Measurements from ENCODE around the gene SEZ6.

The SEZ6 gene

GRCh38 chr17:28928061-28928460 is 77.8 kb downstream of the SEZ6 start:
- DNase-seq = no peak

DNA sequence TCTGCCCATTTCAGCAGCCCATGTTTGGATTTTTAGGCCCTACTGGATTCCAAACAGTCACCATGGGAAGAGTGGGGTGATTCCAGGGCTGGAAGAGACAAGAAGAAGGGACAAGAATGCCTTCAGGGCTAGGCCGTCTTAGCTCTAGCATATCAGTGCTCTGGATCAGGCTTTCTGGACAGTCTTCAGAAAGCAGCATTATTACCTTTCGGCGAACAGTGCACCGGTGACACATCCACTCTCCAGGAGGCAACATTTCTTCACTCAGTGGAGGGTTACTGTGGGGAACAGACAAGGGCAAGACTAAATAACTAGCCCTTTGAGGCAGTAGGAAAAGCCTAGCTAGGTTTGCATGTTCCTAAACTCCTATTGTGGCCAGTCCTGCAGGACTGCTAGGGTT is 79.0 kb downstream of the SEZ6 start:
- no peak for DNase-seq

DNA sequence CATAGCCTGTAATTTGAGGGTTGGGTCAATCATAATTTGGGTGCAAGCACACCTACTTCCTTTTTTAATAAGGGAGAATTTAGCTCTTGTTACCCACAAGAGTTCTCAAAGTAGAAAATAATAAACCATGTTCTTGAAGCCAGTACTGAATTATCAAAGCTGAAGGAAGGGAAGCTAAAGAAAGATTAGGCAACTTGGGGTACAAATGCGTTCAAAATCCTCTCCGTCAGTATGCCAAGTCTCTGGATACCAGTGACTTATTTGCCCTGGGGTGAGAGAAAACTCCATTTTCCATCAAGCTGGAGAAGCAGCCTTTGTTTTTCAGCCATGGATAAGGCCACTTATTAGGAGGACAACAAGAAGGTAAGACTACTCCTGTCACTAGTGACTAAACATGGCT is 79.5 kb downstream of the SEZ6 start:
- DNase-seq = no peak

- DNase-seq = no peak
These were observed 79.9 kb downstream of the SEZ6 start for GRCh38 chr17:28925912-28926365.

DNA sequence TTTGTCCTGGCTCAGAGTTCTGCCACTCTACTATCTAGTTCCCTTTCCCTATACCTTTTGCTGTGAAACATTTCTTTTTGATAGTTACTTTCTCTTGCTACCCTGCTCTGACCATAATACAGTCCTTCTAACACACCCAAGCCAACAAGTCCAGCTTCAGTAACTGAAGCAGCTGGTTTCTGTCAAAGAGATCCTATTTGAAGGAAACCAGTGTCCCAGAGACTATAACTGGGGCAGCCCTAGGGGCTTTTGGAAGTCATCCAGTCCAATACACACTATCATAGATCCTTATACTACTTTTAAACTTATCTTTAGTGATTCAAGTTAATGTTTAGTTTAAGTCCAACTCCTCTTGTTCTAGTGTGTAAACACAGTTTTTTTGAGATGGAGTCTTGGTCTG is 85.6 kb downstream of the SEZ6 start:
- DNase-seq = no peak

DNA sequence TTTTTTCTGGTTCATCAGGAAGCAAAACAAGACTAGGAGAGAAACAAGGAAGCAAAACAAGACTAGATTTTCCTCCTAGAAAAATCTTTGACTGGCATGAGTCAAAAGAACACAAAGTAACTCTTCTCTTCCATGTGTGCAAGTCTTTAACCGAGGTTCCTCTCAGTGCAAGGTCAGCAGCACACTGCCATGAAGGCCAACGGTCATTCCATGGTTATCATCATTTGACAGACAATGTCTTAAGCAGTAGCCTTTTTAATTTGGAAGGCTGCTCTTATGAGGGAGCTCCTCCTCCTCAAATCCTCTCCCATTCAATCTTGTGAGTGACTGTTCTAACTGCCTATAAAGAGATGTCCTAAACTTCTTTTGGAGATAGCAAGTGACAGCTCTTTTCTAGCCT is 87.5 kb downstream of the SEZ6 start:
- DNase-seq = no peak

GRCh38 chr17:28917465-28917864 is 88.4 kb downstream of the SEZ6 start:
- DNase-seq = no peak

GRCh38 chr17:28917029-28917428 is 88.8 kb downstream of the SEZ6 start:
- no peak for DNase-seq

DNA sequence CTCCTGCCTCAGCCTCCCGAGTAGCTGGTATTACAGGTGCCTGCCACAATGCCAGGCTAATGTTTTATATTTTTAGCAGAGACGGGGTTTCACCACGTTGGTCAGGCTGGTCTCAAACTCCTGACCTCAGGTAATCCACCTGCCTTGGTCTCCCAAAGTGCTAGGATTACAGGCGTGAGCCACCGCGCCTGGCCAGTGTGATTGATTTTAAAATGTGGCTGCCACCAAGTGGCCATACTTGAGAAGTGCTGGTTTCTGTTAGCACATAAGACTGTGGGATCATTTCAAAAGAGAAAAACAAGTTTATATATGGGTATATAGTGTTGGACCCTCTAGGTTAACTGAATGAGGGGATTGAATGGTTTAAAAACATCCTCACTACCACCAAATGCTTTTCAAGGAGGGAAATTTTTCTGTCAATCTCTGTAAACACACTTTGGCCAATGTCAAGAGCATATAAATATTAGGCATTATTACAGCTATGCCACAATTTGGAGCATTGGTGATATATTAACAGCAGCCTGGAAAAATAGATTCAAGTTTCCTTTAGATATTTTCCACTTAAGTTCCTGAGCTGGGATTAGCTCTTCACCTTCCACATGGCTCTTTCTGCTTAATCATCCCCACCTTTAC is 89.4 kb downstream of the SEZ6 start:
- peak; percentile 16 to 18 for DNase-seq

- no peak for DNase-seq
These were observed 92.9 kb downstream of the SEZ6 start for GRCh38 chr17:28912938-28913333.

GRCh38 chr17:28912281-28912937 is 93.4 kb downstream of the SEZ6 start:
- no peak for DNase-seq

GRCh38 chr17:28911411-28912045 is 94.3 kb downstream of the SEZ6 start:
- DNase-seq = no peak

GRCh38 chr17:28910534-28910933 is 95.3 kb downstream of the SEZ6 start:
- no peak for DNase-seq

DNA sequence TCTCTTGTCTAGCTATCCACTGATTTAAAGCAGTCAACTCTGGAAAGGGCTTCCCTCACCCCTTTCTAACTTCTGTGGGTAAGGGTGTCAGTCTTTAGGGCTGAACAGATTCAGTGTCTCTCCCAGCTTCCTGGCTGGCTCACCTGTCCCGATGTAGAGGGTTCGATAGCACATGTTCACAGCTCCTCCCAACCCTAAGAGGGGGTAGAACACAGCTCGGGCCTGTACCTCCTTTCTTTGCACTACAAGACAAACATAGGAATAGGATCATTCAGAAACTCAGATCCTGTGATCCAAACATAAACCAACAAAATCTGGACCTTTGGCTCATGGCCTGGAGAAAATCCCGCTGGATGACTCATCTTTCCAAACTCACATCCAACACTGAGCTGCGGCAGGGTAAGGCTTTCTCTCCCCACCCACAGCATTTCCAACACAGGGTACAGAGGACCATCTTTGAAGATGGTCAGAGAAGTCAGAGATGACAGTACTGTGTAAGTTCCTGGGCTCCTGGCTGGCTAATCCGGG is 97.1 kb downstream of the SEZ6 start:
- DNase-seq = no peak

GRCh38 chr17:28907709-28908475 is 97.9 kb downstream of the SEZ6 start:
- no peak for DNase-seq

GRCh38 chr17:28906706-28907438 is 99.0 kb downstream of the SEZ6 start:
- DNase-seq = peak in 1 of 2 donors; percentile 18

- no peak for DNase-seq
These were observed 99.6 kb downstream of the SEZ6 start for GRCh38 chr17:28906276-28906675.

Measured in hippocampal formation (tissue), 2 donors.